Measurements from ENCODE around the gene AQP1. TPM values are rescaled to one million over a fixed set of nuclear protein-coding genes. Genes with fewer than 3 reads are reported as not detected.

AQP1 gene
- total RNA-seq, 4 donors from 2014 or later: 81.9 to 149 (median 113) TPM

DNA sequence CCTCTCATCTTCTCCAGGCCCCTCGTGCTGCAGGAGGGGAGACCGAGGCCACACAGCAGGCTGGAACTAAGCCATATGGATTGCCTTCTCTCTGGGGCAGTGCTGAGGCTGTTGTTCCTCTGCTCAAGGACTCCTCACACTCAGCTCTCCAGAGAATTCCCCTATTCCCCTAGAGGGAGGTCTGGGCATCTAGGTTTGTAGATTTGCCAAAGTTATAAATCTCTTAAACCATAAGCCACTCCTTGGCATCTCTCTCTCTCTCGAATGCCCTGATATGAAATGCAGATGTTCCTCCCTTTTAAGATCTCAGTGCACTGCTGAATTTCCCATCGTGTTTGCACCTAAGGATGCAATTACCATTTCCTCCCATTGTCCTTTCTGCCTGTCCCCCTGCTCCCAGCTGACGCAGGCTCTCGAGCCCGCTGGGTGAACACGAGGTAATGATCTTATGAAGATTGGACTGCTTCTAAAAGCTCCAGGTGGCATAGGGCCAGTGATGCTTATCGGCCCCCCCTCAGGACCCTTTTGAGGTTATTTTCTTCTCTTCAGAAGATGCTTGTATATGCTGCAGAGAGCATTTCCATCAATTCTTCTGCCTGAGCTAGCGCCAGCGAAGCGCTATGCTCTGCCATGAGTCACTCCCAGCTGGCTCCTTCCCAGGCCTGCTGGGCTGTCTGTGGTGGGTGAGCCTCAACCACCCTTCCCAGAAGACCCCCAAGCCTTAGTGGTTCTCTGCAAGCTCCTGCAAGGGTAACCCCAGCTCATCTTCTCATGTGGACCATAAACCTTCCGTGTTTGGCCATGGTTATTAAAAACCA is 41.6 kb upstream of the AQP1 start:
- Histone ChIP-seq H3K27ac (peak overlapping the region in 3 of 4 donors; percentile 30 to 57 (median 54)), H3K27me3 (no peaks in the 10 kb centered on the region), H3K36me3 (no peaks in the 10 kb centered on the region), H3K9me3 (no peaks in the 10 kb centered on the region), H3K4me3 (no peak overlapping the region), H3K4me1 (peaks cover 0 to 16% of the 10 kb centered on the region in 2 donors)
- ATAC-seq: peak; percentile 53 to 62
- TF ChIP-seq, protein P1, sequence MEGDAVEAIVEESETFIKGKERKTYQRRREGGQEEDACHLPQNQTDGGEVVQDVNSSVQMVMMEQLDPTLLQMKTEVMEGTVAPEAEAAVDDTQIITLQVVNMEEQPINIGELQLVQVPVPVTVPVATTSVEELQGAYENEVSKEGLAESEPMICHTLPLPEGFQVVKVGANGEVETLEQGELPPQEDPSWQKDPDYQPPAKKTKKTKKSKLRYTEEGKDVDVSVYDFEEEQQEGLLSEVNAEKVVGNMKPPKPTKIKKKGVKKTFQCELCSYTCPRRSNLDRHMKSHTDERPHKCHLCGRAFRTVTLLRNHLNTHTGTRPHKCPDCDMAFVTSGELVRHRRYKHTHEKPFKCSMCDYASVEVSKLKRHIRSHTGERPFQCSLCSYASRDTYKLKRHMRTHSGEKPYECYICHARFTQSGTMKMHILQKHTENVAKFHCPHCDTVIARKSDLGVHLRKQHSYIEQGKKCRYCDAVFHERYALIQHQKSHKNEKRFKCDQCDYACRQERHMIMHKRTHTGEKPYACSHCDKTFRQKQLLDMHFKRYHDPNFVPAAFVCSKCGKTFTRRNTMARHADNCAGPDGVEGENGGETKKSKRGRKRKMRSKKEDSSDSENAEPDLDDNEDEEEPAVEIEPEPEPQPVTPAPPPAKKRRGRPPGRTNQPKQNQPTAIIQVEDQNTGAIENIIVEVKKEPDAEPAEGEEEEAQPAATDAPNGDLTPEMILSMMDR (IDR thresholded peaks at IDR 0.05 in 4 of 5, conservative IDR thresholded peaks at IDR 0.05 in 1 of 5): no peak
- TF ChIP-seq POLR2A (IDR thresholded peaks at IDR 0.05): no peak
- in situ Hi-C loops (cut with MboI; ENCODE audit: low sequenced_read_pairs in 4 of 4) (no loop called here), intact Hi-C loops (cut with DNase I; ENCODE audit: low total_unique reads) (no loop called here)
- DNase-seq: no peak

DNA sequence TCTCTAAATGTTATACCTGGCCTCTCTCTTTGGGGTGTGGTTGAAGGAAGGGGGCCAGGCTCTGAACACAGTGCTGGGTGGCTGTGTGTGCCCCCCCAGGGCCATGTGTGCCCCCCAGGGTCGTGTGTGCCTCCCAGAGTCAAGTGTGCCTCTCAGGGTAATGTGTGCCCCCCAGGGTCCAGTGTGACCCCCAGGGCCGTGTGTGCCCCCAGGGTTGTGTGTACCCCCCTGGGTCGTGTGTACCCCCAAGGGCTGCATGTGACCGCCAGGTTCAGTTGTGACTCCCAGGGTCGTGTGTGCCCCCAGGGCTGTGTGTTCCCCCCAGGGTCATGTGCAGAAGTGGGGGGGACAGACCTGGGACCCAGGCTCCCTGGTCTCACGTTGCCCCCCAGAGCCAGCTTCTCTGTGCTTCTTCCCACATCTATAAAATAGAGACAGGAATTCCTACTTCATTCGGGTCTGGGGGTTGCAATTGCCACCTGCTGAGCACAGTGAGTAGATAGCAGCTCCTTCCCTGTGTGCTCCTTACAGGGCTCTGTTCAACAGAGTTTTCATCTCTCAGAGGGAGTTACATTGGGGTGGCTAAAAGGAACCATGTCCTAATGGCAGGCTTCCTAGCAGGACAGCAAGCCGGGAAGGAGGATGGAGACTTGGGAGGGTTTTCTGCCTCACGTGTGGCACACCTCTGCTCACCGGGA is 40.7 kb upstream of the AQP1 start:
- Histone ChIP-seq H3K4me3 (no peak overlapping the region), H3K27ac (peak overlapping the region in 3 of 4 donors; percentile 30 to 53 (median 52)), H3K4me1 (peaks cover 0 to 16% of the 10 kb centered on the region in 2 donors), H3K36me3 (no peaks in the 10 kb centered on the region), H3K27me3 (no peaks in the 10 kb centered on the region), H3K9me3 (no peaks in the 10 kb centered on the region)
- TF ChIP-seq POLR2A (IDR thresholded peaks at IDR 0.05): no peak
- TF ChIP-seq, protein P1 (IDR thresholded peaks at IDR 0.05 in 4 of 5, conservative IDR thresholded peaks at IDR 0.05 in 1 of 5): no peak
- DNase-seq (no peak), ATAC-seq (no peak)
- intact Hi-C loops (cut with DNase I; ENCODE audit: low total_unique reads): no loop called here
- in situ Hi-C loops (cut with MboI; ENCODE audit: low sequenced_read_pairs in 4 of 4): no loop called here

DNA sequence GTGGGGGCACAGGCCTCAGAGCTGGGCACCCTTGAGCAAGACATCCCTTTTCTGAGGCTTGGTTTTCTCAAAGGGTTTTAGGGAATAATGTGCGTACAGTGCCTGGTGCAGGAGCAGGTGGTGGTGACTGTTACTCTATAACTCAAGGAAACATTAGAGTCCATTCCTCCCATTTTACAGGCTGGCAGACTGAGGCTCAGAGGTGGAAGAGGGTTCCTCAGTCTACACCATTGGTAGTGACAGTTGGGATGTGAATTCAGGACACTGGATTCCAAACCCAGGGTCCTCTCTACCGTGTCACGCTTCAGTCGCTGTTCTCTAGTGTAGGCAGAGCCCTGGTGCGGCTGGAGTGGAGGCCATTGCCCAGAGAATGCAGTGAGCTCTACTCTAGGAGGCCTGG is 40.0 kb upstream of the AQP1 start:
- TF ChIP-seq POLR2A (IDR thresholded peaks at IDR 0.05): no peak
- TF ChIP-seq, protein P1 (IDR thresholded peaks at IDR 0.05 in 4 of 5, conservative IDR thresholded peaks at IDR 0.05 in 1 of 5): no peak
- H3K9me3 ChIP-seq: no peaks in the 10 kb centered on the region
- ATAC-seq: no peak
- intact Hi-C loops (cut with DNase I; ENCODE audit: low total_unique reads): no loop called here
- H3K27ac ChIP-seq: no peak overlapping the region
- H3K4me3 ChIP-seq: no peak overlapping the region
- DNase-seq: no peak
- H3K36me3 ChIP-seq: no peaks in the 10 kb centered on the region
- no peaks in the 10 kb centered on the region for H3K27me3 ChIP-seq
- in situ Hi-C loops (cut with MboI; ENCODE audit: low sequenced_read_pairs in 4 of 4): no loop called here
- peaks cover 0 to 11% of the 10 kb centered on the region in 2 donors for H3K4me1 ChIP-seq

DNA sequence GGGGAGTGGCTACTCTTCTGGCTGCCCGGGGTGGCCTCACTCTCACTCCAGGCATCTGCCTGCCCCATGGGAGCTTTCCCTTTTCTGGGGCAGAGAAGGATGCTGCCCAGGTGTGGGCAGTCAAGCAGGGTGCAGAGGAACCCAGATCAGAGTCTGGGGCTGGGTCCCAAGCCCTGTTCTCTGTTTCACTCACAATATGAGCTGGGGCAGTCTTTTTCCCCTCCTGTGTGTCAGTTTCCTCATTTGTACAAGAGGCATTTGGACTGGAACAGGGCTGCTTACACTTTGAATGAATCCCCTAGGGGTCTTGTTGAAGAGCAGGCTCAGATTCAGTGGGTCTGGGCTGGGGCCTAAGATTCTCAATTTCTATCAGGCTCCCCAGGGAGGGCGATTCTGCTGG is 38.4 kb upstream of the AQP1 start:
- peaks cover 0 to 15% of the 10 kb centered on the region in 2 donors for H3K4me1 ChIP-seq
- peak overlapping the region in 2 of 4 donors; percentile 10 to 31 for H3K27ac ChIP-seq
- in situ Hi-C loops (cut with MboI; ENCODE audit: low sequenced_read_pairs in 4 of 4) (no loop called here), intact Hi-C loops (cut with DNase I; ENCODE audit: low total_unique reads) (no loop called here)
- H3K27me3 ChIP-seq: no peaks in the 10 kb centered on the region
- ATAC-seq (no peak), DNase-seq (no peak)
- no peak for TF ChIP-seq POLR2A (IDR thresholded peaks at IDR 0.05)
- TF ChIP-seq, protein P1 (IDR thresholded peaks at IDR 0.05 in 4 of 5, conservative IDR thresholded peaks at IDR 0.05 in 1 of 5): no peak
- H3K9me3 ChIP-seq: no peaks in the 10 kb centered on the region
- H3K4me3 ChIP-seq: no peak overlapping the region
- no peaks in the 10 kb centered on the region for H3K36me3 ChIP-seq

Measured in gastrocnemius medialis (tissue), 4 donors.